Keratinocyte (primary cell): ENCODE results near the gene MZT2B. TPM values are rescaled to one million over a fixed set of nuclear protein-coding genes. Genes with fewer than 3 reads are reported as not detected.
"Not testable (repeated sequence)": the region's sequence is repeated elsewhere in the genome, so short reads cannot be mapped to it uniquely, and the experiment has no call there.

Source experiments
- DNase-seq: peaks from one replicate; pipeline ENCODE4 v3.0.0-alpha.2; 2011; ENCODE audit warnings: low read depth, missing footprints, low spot score
- FAIRE-seq: peaks from 2 replicates; lab custom pipeline; 2011; peaks lifted over from hg19 to GRCh38; lab: Jason Lieb, UNC
- H2AFZ ChIP-seq: 2 replicates; pipeline ENCODE4 v1.6.0; 2012; ENCODE audit warnings: low read length, control low read depth, inconsistent platforms; ENCODE audit not compliant: control insufficient read depth
- H3K27ac ChIP-seq: 2 replicates; pipeline ENCODE4 v1.5.1; 2011; ENCODE audit warnings: low read length; ENCODE audit not compliant: control insufficient read depth, insufficient read depth
- H3K27me3 ChIP-seq: 3 replicates; pipeline ENCODE4 v1.6.0; 2011; ENCODE audit warnings: low read length; ENCODE audit not compliant: control insufficient read depth, insufficient read depth; ENCODE audit errors: extremely low read depth
- H3K36me3 ChIP-seq, 2 experiments: 2 replicates in 1 of 2; 3 replicates in 1 of 2; pipeline ENCODE4 v1.5.1; 2011; ENCODE audit warnings: low read length in 2 of 2, mild to moderate bottlenecking in 1 of 2; ENCODE audit not compliant: control insufficient read depth in 2 of 2, insufficient read depth in 2 of 2; ENCODE audit errors: extremely low read depth in 1 of 2
- H3K4me1 ChIP-seq: 3 replicates; pipeline ENCODE4 v1.5.1; 2011; ENCODE audit warnings: low read length; ENCODE audit not compliant: control insufficient read depth, insufficient read depth; ENCODE audit errors: extremely low read depth
- H3K4me2 ChIP-seq: 3 replicates; pipeline ENCODE4 v1.6.0; 2011; ENCODE audit warnings: low read depth, low read length; ENCODE audit not compliant: control insufficient read depth, insufficient read depth; ENCODE audit errors: extremely low read depth
- H3K4me3 ChIP-seq, 3 experiments: fragments of 200-600 bp in 1 of 3; sonication (generic) in 1 of 3; 2 replicates in 2 of 3; 3 replicates in 1 of 3; pipeline ENCODE4 v1.5.1; 2011 to 2016; ENCODE audit warnings: low read length in 3 of 3, mild to moderate bottlenecking in 3 of 3, control low read depth in 2 of 3, inconsistent platforms in 1 of 3, low read depth in 1 of 3, mixed read lengths in 1 of 3, mixed run types in 1 of 3, moderate library complexity in 1 of 3; ENCODE audit not compliant: control insufficient read depth in 2 of 3, insufficient read depth in 2 of 3; ENCODE audit errors: extremely low read depth in 1 of 3
- H3K79me2 ChIP-seq: 2 replicates; pipeline ENCODE4 v1.6.0; 2012; ENCODE audit warnings: low read length; ENCODE audit not compliant: control insufficient read depth, insufficient read depth
- H3K9ac ChIP-seq: 3 replicates; pipeline ENCODE4 v1.6.0; 2011; ENCODE audit warnings: low read length; ENCODE audit not compliant: control insufficient read depth, insufficient read depth; ENCODE audit errors: extremely low read depth
- H3K9me1 ChIP-seq: 3 replicates; pipeline ENCODE4 v1.6.0; 2011; ENCODE audit warnings: low read length; ENCODE audit not compliant: control insufficient read depth, insufficient read depth; ENCODE audit errors: extremely low read depth
- H3K9me3 ChIP-seq: 2 replicates; pipeline ENCODE4 v1.5.1; 2012; ENCODE audit warnings: low read depth, low read length; ENCODE audit not compliant: control insufficient read depth
- H4K20me1 ChIP-seq: 3 replicates; pipeline ENCODE4 v1.6.0; 2011; ENCODE audit warnings: low read length; ENCODE audit not compliant: control insufficient read depth, insufficient read depth; ENCODE audit errors: extremely low read depth
- dilution Hi-C: fragments of 300-500 bp; cut with MboI; formaldehyde crosslinking; loops from one replicate; pipeline ENCODE4 v1.7.0; 2020; ENCODE audit warnings: low sequenced_read_pairs; ENCODE audit not compliant: extremely low pct_ligation_motif_present
- polyA plus RNA-seq, 5 experiments: library from polyadenylated mRNA; depleted of rRNA in 3 of 5; stranded (reverse) in 3 of 5; stranded (forward) in 1 of 5; unstranded in 1 of 5; fragments of >200 nt; gene quantifications; 1 replicate in 1 of 5; 2 replicates in 3 of 5; 3 replicates in 1 of 5; pipeline versions ENCODE4 v1.2.1 to v1.2.3, GENCODE V29; 2011 to 2012; ENCODE audit warnings: missing spikeins in 2 of 5, low read depth in 1 of 5, low replicate concordance in 1 of 5

The MZT2B gene
- polyA plus RNA-seq, 1 donor (not counting 4 experiments of a cell fraction or from before 2014, with no cell fraction given), result 133 TPM

DNA sequence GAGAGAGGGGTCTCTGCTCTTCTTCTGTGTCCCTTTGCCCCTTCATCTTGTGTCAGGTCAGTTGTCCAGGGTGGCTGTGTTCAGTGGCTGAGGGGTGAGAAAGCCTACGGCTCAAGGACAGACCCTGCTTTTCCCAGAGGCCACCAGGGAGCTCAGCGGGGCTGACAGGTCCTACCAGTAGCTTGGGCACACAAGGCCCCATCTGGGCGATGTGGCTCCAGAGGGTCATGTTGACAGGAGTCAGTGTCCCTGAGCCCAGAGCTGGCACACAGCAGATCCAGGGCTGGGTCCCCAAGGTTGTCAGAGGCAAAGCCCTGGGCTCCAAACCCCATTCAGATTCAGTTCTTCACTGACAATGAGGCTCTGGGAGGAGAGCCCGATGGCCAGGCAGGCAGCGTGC is 44.9 kb upstream of the MZT2B start:
- H3K27me3 ChIP-seq, H2AFZ ChIP-seq, H3K9me1 ChIP-seq, H3K9ac ChIP-seq, H3K9me3 ChIP-seq, H3K4me1 ChIP-seq, H3K27ac ChIP-seq, DNase-seq, H3K4me3 ChIP-seq, H3K79me2 ChIP-seq, FAIRE-seq, dilution Hi-C loops, H3K4me2 ChIP-seq, H4K20me1 ChIP-seq, H3K36me3 ChIP-seq: not testable (repeated sequence)

DNA sequence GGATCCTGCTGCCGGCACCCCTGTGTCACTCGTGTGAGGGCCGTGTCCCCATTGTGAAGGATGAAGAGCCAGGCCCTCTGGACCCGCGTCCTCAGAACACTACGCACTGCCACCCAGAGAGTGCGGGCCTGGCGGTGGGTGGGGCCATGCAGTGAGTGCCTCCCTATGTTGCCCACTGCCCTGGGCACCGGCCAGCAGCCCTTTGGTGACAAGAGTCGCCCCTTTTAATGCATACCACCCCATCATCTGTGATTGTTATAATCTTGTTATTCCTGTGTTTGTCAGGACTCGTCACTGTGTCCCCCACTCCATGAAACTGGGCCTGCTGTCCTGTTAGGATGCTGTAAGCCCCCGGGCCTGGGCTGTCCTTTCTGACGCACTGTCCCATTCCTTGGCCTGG is 43.7 kb upstream of the MZT2B start:
- H3K4me3 ChIP-seq, H3K9me3 ChIP-seq, DNase-seq, dilution Hi-C loops, H3K79me2 ChIP-seq, H3K9me1 ChIP-seq, H4K20me1 ChIP-seq, H3K9ac ChIP-seq, H3K36me3 ChIP-seq, FAIRE-seq, H3K4me1 ChIP-seq, H3K27ac ChIP-seq, H2AFZ ChIP-seq, H3K27me3 ChIP-seq, H3K4me2 ChIP-seq: not testable (repeated sequence)

- H3K36me3 ChIP-seq, H3K4me3 ChIP-seq, dilution Hi-C loops: not testable (repeated sequence)
Observed at GRCh38 chr2:130138841-130139251, 43.2 kb upstream of the MZT2B start.

GRCh38 chr2:130139331-130140280 is 42.5 kb upstream of the MZT2B start:
- H3K27ac ChIP-seq, dilution Hi-C loops, H3K36me3 ChIP-seq, H3K27me3 ChIP-seq, H3K4me3 ChIP-seq, H3K9me1 ChIP-seq, H3K4me2 ChIP-seq, H3K79me2 ChIP-seq, H2AFZ ChIP-seq, H3K9ac ChIP-seq, DNase-seq, H4K20me1 ChIP-seq, H3K4me1 ChIP-seq, H3K9me3 ChIP-seq: not testable (repeated sequence)
- FAIRE-seq, result peak; percentile 70

More at GRCh38 chr2:130138841-130139251, 43.2 kb upstream of the MZT2B start:
- not testable (repeated sequence) for H3K79me2 ChIP-seq, H4K20me1 ChIP-seq, H3K9me3 ChIP-seq, H3K9ac ChIP-seq, H3K27me3 ChIP-seq, H3K27ac ChIP-seq, H3K9me1 ChIP-seq, FAIRE-seq, DNase-seq, H3K4me1 ChIP-seq, H2AFZ ChIP-seq, H3K4me2 ChIP-seq

DNA sequence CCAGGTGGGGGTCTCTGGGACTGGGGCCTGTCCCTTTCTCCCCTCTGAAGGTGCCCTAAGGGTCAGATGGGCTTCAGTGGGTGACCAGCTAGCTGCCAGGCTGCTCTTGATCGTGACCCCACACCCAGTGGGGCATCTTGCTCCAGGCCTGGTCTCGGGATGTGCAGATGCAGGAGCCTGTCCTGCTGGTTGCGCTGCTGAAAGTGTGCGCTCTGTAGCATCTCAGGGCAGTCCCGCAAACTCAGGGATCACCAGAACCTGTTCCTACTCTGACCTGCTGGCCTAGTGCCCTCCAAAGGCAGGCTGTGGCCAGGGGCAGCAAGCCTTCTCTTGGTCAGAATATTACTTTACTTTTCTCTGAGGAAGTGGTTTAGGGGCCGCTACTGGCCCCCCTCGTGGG is 41.5 kb upstream of the MZT2B start:
- H3K9ac ChIP-seq, H3K4me2 ChIP-seq, H3K9me1 ChIP-seq, H4K20me1 ChIP-seq, H3K79me2 ChIP-seq, H3K4me3 ChIP-seq, DNase-seq, dilution Hi-C loops, H2AFZ ChIP-seq, FAIRE-seq, H3K9me3 ChIP-seq, H3K4me1 ChIP-seq, H3K27ac ChIP-seq, H3K27me3 ChIP-seq, H3K36me3 ChIP-seq: not testable (repeated sequence)
